Smooth muscle cell (in vitro differentiated cells): Measurements from ENCODE around the gene MED13L. TPM values are rescaled to one million over a fixed set of nuclear protein-coding genes. Genes with fewer than 3 reads are reported as not detected.

Experiments used
- DNase-seq: peaks from one replicate; lab custom pipeline; 2025; ENCODE audit not compliant: unreplicated experiment; lab: John Stamatoyannopoulos, UW
- H2AFZ ChIP-seq: fragments of 200-600 bp; sonication (generic); 2 replicates; pipeline ENCODE4 v1.6.0; 2016; ENCODE audit warnings: antibody characterized with exemption, low read depth, mild to moderate bottlenecking
- H3F3A ChIP-seq: fragments of 200-600 bp; sonication (generic); 2 replicates; pipeline ENCODE4 v1.6.0; 2017; ENCODE audit warnings: antibody characterized with exemption, low read depth
- H3K27ac ChIP-seq: fragments of 200-600 bp; sonication (generic); 2 replicates; pipeline ENCODE4 v1.5.1; 2016; ENCODE audit warnings: low read depth, mild to moderate bottlenecking
- H3K27me3 ChIP-seq: fragments of 200-600 bp; sonication (generic); 2 replicates; pipeline ENCODE4 v1.6.1; 2016; ENCODE audit warnings: low read depth, mild to moderate bottlenecking
- H3K36me3 ChIP-seq: fragments of 200-600 bp; sonication (generic); 2 replicates; pipeline ENCODE4 v1.5.1; 2016; ENCODE audit warnings: low read depth
- H3K4me1 ChIP-seq: fragments of 200-600 bp; sonication (generic); 2 replicates; pipeline ENCODE4 v1.5.1; 2016; ENCODE audit warnings: low read depth
- H3K4me2 ChIP-seq: fragments of 200-600 bp; sonication (generic); 2 replicates; pipeline ENCODE4 v1.6.0; 2016; ENCODE audit warnings: mild to moderate bottlenecking
- H3K4me3 ChIP-seq: fragments of 200-600 bp; sonication (generic); 2 replicates; pipeline ENCODE4 v1.5.1; 2016; ENCODE audit warnings: mild to moderate bottlenecking
- H3K79me2 ChIP-seq: fragments of 200-600 bp; sonication (generic); 2 replicates; pipeline ENCODE4 v1.6.0; 2016; ENCODE audit warnings: low read depth, mild to moderate bottlenecking
- H3K9ac ChIP-seq: fragments of 200-600 bp; sonication (generic); 2 replicates; pipeline ENCODE4 v1.6.0; 2016; ENCODE audit warnings: low read depth
- H3K9me3 ChIP-seq: fragments of 200-600 bp; sonication (generic); replicated peaks from 2 replicates; pipeline ENCODE4 v1.5.1; 2016; ENCODE audit warnings: low read depth
- H4K20me1 ChIP-seq: fragments of 200-600 bp; sonication (generic); 2 replicates; pipeline ENCODE4 v1.6.0; 2016; ENCODE audit warnings: low read depth
- CTCF ChIP-seq: fragments of 200-600 bp; sonication (generic); IDR thresholded peaks from 2 replicates; pipeline ENCODE4 v1.5.1; 2017; ENCODE audit warnings: borderline replicate concordance, mild to moderate bottlenecking, antibody characterized with exemption; ENCODE audit not compliant: insufficient read depth, poor library complexity, severe bottlenecking
- WGBS: methylation state at CpG from one replicate; pipeline ENCODE4 v1.1.7; 2016; ENCODE audit warnings: low lambda C conversion rate; 5-methylcytosine and 5-hydroxymethylcytosine counted together
- polyA plus RNA-seq: library from polyadenylated mRNA; unstranded; fragments of >200 nt; fragmentation: Nextera tagmentation; extraction: Ambion mirVana; gene quantifications from 2 replicates; pipeline ENCODE4 v1.2.1, GENCODE V29; 2016
- total RNA-seq: library from RNA; depleted of rRNA; stranded (reverse); fragments of >200 nt; gene quantifications from 2 replicates; pipeline ENCODE4 v1.2.3, GENCODE V29; 2014

Gene MED13L
- total and polyA plus RNA-seq, 2 experiments from 2014 or later, result 13.2 to 74.3 TPM

DNA sequence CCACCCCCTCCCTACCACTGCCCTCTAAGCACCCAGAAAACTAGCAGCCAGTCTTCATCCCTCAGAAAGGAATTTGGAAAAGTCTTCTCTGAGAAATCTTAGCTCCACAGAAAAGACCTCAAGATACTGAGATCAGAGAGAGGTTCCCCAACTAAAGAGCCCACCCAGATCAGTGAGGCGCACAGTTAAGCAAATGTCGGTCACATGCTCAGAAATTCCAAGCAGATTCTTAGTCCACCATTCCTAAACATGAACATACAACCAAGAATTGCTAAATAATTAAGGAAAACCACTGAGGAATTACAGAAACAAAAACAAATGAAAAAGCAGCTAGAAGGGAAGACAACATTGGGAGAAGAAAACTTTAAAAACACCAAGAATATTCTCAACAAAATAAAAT, 32.3 kb downstream of the MED13L start:
- H3K4me3 ChIP-seq, result no peak overlapping the region

GRCh38 chr12:116244474-116245090, 32.9 kb downstream of the MED13L start:
- peak overlapping the region; percentile 47 for H3K27ac ChIP-seq
- H4K20me1 ChIP-seq, result peaks cover 98% of the 10 kb centered on the region

More for the DNA sequence above, 32.3 kb downstream of the MED13L start:
- peak overlapping the region; percentile 24 for H3K9ac ChIP-seq
- peak overlapping the region; percentile 67 for H3K4me2 ChIP-seq
- peaks cover 98% of the 10 kb centered on the region for H4K20me1 ChIP-seq
- peaks cover 99% of the 10 kb centered on the region for H3K79me2 ChIP-seq
- peaks cover 5% of the 10 kb centered on the region for H3F3A ChIP-seq
- H3K27me3 ChIP-seq, result no peaks in the 10 kb centered on the region
- no peak for TF ChIP-seq CTCF
- H3K4me1 ChIP-seq, result peaks cover 46% of the 10 kb centered on the region
- H3K9me3 ChIP-seq, result no peaks in the 10 kb centered on the region
- no peak overlapping the region for H2AFZ ChIP-seq
- no peak for DNase-seq
- H3K27ac ChIP-seq, result peak overlapping the region; percentile 47
- H3K36me3 ChIP-seq, result no peaks in the 10 kb centered on the region
- 58% methylated on average over 2 of the region's 2 CpGs for WGBS

DNA sequence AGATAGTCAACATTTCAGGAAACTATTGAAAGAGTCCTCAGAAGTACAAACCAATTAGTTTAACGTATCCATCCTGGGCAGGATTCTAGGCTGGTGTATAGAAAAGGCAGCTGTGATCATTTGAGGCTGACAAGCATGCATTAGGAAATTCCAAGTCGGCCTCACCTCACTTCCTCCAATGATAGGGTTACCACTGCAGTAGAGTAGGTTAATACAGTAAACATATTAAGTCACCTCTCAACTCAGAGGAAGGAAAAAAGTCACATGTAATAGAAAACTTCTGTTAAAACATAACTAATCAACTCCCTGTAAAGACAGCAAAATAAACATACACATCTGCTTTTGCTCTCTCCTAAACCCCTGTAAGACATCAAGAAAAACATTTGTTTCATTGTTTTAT, 33.5 kb downstream of the MED13L start:
- TF ChIP-seq CTCF, result no peak
- Histone ChIP-seq H3K27ac (peak overlapping the region; percentile 47), H3K36me3 (no peaks in the 10 kb centered on the region), H3K79me2 (peaks cover 99% of the 10 kb centered on the region), H3K4me3 (no peak overlapping the region), H3F3A (peaks cover 5% of the 10 kb centered on the region), H4K20me1 (peaks cover 98% of the 10 kb centered on the region), H2AFZ (no peak overlapping the region), H3K9ac (no peak overlapping the region), H3K9me3 (no peaks in the 10 kb centered on the region), H3K4me2 (no peak overlapping the region), H3K27me3 (no peaks in the 10 kb centered on the region), H3K4me1 (peaks cover 45% of the 10 kb centered on the region)
- WGBS, result 68% methylated on average over 2 of the region's 2 CpGs
- DNase-seq, result no peak

More at GRCh38 chr12:116244474-116245090, 32.9 kb downstream of the MED13L start:
- Histone ChIP-seq H3F3A (peaks cover 5% of the 10 kb centered on the region), H3K4me2 (no peak overlapping the region), H3K27me3 (no peaks in the 10 kb centered on the region), H2AFZ (no peak overlapping the region), H3K9me3 (no peaks in the 10 kb centered on the region), H3K4me3 (no peak overlapping the region), H3K36me3 (no peaks in the 10 kb centered on the region), H3K4me1 (peaks cover 46% of the 10 kb centered on the region), H3K9ac (no peak overlapping the region), H3K79me2 (peaks cover 99% of the 10 kb centered on the region)
- no peak for TF ChIP-seq CTCF
- no peak for DNase-seq
- WGBS, result 73% methylated on average over 6 of the region's 6 CpGs

GRCh38 chr12:116242740-116243139, 34.8 kb downstream of the MED13L start:
- Histone ChIP-seq H2AFZ (no peak overlapping the region), H3K9ac (no peak overlapping the region), H3K27ac (peak overlapping the region; percentile 5), H3K36me3 (no peaks in the 10 kb centered on the region), H3K27me3 (no peaks in the 10 kb centered on the region), H3K4me1 (peaks cover 37% of the 10 kb centered on the region), H3K79me2 (peaks cover 99% of the 10 kb centered on the region), H3K4me3 (no peak overlapping the region), H3K9me3 (no peaks in the 10 kb centered on the region), H4K20me1 (peaks cover 98% of the 10 kb centered on the region), H3K4me2 (no peak overlapping the region), H3F3A (no peaks in the 10 kb centered on the region)
- no peak for TF ChIP-seq CTCF
- WGBS, result 91% methylated on average over 1 of the region's 1 CpG
- DNase-seq, result no peak
